IMR-90 (cell line): ENCODE data around the gene AGMO. TPM values are rescaled to one million over a fixed set of nuclear protein-coding genes. Genes with fewer than 3 reads are reported as not detected.

ENCODE experiments used
- ATAC-seq: fragments of 200-7000 bp; cut with Tn5 transposase; 2 replicates; pipeline ENCODE4 v1.9.1; 2020; ENCODE audit warnings: low read depth, mild to moderate bottlenecking, moderate library complexity
- BruUV-seq: library from RNA; stranded (reverse); fragments of 400-500 nt; replicated peaks from 2 replicates; lab custom pipeline; 2021; lab: Mats Ljungman, UMichigan
- CTCF ChIA-PET: fragments of 300-600 bp; formaldehyde crosslinking; extraction: SDS; loops from one replicate; lab custom pipeline; 2021; ENCODE audit warnings: antibody characterized with exemption; lab: Yijun Ruan, JAX
- POLR2A ChIA-PET: fragments of 300-600 bp; sonication (Branson Sonifier 250); formaldehyde crosslinking; loops from one replicate; lab custom pipeline; 2022; ENCODE audit warnings: antibody characterized with exemption; ENCODE audit not compliant: unreplicated experiment; lab: Charles Lee
- DNase-seq: peaks from one replicate; pipeline ENCODE4 v3.0.0; 2013
- H2AFZ ChIP-seq: replicated peaks from 2 replicates; pipeline ENCODE3; 2013; ENCODE audit warnings: low read length, mild to moderate bottlenecking; ENCODE audit not compliant: poor library complexity
- H2AK5ac ChIP-seq: 2 replicates; pipeline ENCODE4 v1.6.1; 2013; ENCODE audit warnings: low read depth, low read length, inconsistent platforms
- H2AK9ac ChIP-seq: replicated peaks from 2 replicates; pipeline ENCODE3; 2013; ENCODE audit warnings: mild to moderate bottlenecking, low read depth, low read length, moderate library complexity; ENCODE audit not compliant: poor library complexity
- H2BK120ac ChIP-seq: 2 replicates; pipeline ENCODE4 v1.6.1; 2013; ENCODE audit warnings: low read depth, low read length, inconsistent platforms
- H2BK15ac ChIP-seq: 3 replicates; pipeline ENCODE4 v1.6.1; 2013; ENCODE audit warnings: low read depth, low read length, inconsistent platforms
- H2BK20ac ChIP-seq: 2 replicates; pipeline ENCODE4 v1.6.1; 2013; ENCODE audit warnings: low read depth, mild to moderate bottlenecking, inconsistent platforms, low read length, moderate library complexity
- H2BK5ac ChIP-seq: 2 replicates; pipeline ENCODE4 v1.6.1; 2013; ENCODE audit warnings: mild to moderate bottlenecking, low read depth, low read length, inconsistent platforms; ENCODE audit not compliant: poor library complexity, severe bottlenecking
- H3K14ac ChIP-seq: replicated peaks from 2 replicates; pipeline ENCODE4 v1.6.1; 2013; ENCODE audit warnings: low read depth, low read length, inconsistent platforms
- H3K18ac ChIP-seq: 2 replicates; pipeline ENCODE4 v1.6.1; 2013; ENCODE audit warnings: low read depth, low read length, control low read depth
- H3K23ac ChIP-seq: 2 replicates; pipeline ENCODE4 v1.6.1; 2013; ENCODE audit warnings: low read depth, low read length, inconsistent platforms
- H3K27ac ChIP-seq: 2 replicates; pipeline ENCODE4 v1.5.1; 2013; ENCODE audit warnings: mild to moderate bottlenecking, control low read depth, low read length; ENCODE audit not compliant: insufficient read depth
- H3K27me3 ChIP-seq: 2 replicates; pipeline ENCODE4 v1.6.1; 2013; ENCODE audit warnings: low read length; ENCODE audit not compliant: control insufficient read depth, insufficient read depth
- H3K36me3 ChIP-seq: 2 replicates; pipeline ENCODE4 v1.6.1; 2013; ENCODE audit warnings: low read length, mixed read lengths; ENCODE audit not compliant: control insufficient read depth, insufficient read depth
- H3K4ac ChIP-seq: 2 replicates; pipeline ENCODE4 v1.6.1; 2013; ENCODE audit warnings: low read depth, low read length, inconsistent platforms
- H3K4me1 ChIP-seq: 2 replicates; pipeline ENCODE4 v1.6.1; 2013; ENCODE audit warnings: low read length, mixed read lengths; ENCODE audit not compliant: control insufficient read depth, insufficient read depth
- H3K4me2 ChIP-seq: 2 replicates; pipeline ENCODE4 v1.6.1; 2013; ENCODE audit warnings: low read depth, mild to moderate bottlenecking, control low read depth, low read length, moderate library complexity
- H3K4me3 ChIP-seq: 2 replicates; pipeline ENCODE4 v1.5.1; 2013; ENCODE audit warnings: low read depth, mild to moderate bottlenecking, control low read depth, low read length, moderate library complexity; ENCODE audit not compliant: insufficient read depth
- H3K56ac ChIP-seq: 2 replicates; pipeline ENCODE4 v1.6.1; 2013; ENCODE audit warnings: low read length, inconsistent platforms; ENCODE audit not compliant: insufficient read depth; ENCODE audit errors: extremely low read depth
- H3K79me1 ChIP-seq, 2 experiments: 2 replicates each; pipeline ENCODE4 v1.6.1; 2013; ENCODE audit warnings: low read length in 2 of 2, inconsistent platforms in 1 of 2, low read depth in 1 of 2
- H3K9ac ChIP-seq: 2 replicates; pipeline ENCODE4 v1.6.1; 2013; ENCODE audit warnings: low read depth, low read length, control low read depth
- H3K9me1 ChIP-seq: 2 replicates; pipeline ENCODE4 v1.6.1; 2013; ENCODE audit warnings: low read length, inconsistent platforms; ENCODE audit not compliant: insufficient read depth
- H3K9me3 ChIP-seq: 2 replicates; pipeline ENCODE4 v1.6.1; 2013; ENCODE audit warnings: low read length; ENCODE audit not compliant: control insufficient read depth, insufficient read depth
- H4K20me1 ChIP-seq: 2 replicates; pipeline ENCODE4 v1.6.1; 2013; ENCODE audit warnings: low read length, inconsistent platforms; ENCODE audit not compliant: insufficient read depth
- H4K5ac ChIP-seq: 2 replicates; pipeline ENCODE4 v1.6.1; 2013; ENCODE audit warnings: mild to moderate bottlenecking, low read depth, low read length, control low read depth
- H4K8ac ChIP-seq, 2 experiments: 2 replicates each; pipeline ENCODE4 v1.6.1; 2013; ENCODE audit warnings: low read depth in 2 of 2, low read length in 2 of 2, control low read depth in 1 of 2, inconsistent platforms in 1 of 2
- H4K91ac ChIP-seq: 2 replicates; pipeline ENCODE4 v1.6.1; 2013; ENCODE audit warnings: low read depth, low read length, inconsistent platforms; ENCODE audit not compliant: insufficient read depth
- BHLHE40 ChIP-seq: fragments of 150-350 bp; IDR thresholded peaks from 2 replicates; pipeline ENCODE4 v1.6.1; 2016; ENCODE audit warnings: mild to moderate bottlenecking, low read depth, low read length
- CEBPB ChIP-seq: IDR thresholded peaks from 2 replicates; pipeline ENCODE4 v1.6.1; 2012; ENCODE audit warnings: low read depth, low read length, improper control_type of control experiment
- CHD1 ChIP-seq: IDR thresholded peaks from 2 replicates; pipeline ENCODE4 v1.6.1; 2012; ENCODE audit warnings: low read depth, low read length, improper control_type of control experiment
- MAFK ChIP-seq: IDR thresholded peaks from 2 replicates; pipeline ENCODE4 v1.6.1; 2012; ENCODE audit warnings: low read depth, low read length, improper control_type of control experiment
- MAZ ChIP-seq: IDR thresholded peaks from 2 replicates; pipeline ENCODE4 v1.6.1; 2012; ENCODE audit warnings: low read depth, mild to moderate bottlenecking, low read length, improper control_type of control experiment, moderate library complexity, borderline replicate concordance
- MXI1 ChIP-seq: IDR thresholded peaks from 2 replicates; pipeline ENCODE4 v1.6.1; 2012; ENCODE audit warnings: low read depth, mild to moderate bottlenecking, low read length, moderate library complexity, borderline replicate concordance
- NFE2L2 ChIP-seq: fragments of 150-350 bp; IDR thresholded peaks from 2 replicates; pipeline ENCODE4 v1.6.1; 2016; ENCODE audit warnings: low read depth, mild to moderate bottlenecking, low read length
- RAD21 ChIP-seq: IDR thresholded peaks from 2 replicates; pipeline ENCODE4 v1.6.1; 2012; ENCODE audit warnings: low read length, improper control_type of control experiment
- RCOR1 ChIP-seq: IDR thresholded peaks from 2 replicates; pipeline ENCODE4 v1.6.1; 2012; ENCODE audit warnings: mild to moderate bottlenecking, low read length, improper control_type of control experiment; ENCODE audit not compliant: insufficient replicate concordance
- RFX5 ChIP-seq: IDR thresholded peaks from 2 replicates; pipeline ENCODE4 v1.8.0; 2012; ENCODE audit warnings: low read depth, mild to moderate bottlenecking, low read length, moderate library complexity
- WGBS, 2 experiments: methylation state at CpG; one replicate each; pipeline versions ENCODE4 v1.1.5 to v1.1.7; 2013; ENCODE audit warnings: missing lambda C conversion rate in 2 of 2; ENCODE audit not compliant: insufficient read length in 1 of 2; ENCODE audit errors: extremely low coverage in 2 of 2; 5-methylcytosine and 5-hydroxymethylcytosine counted together
- dilution Hi-C: fragments of 300-500 bp; cut with HindIII; formaldehyde crosslinking; loops from one replicate; pipeline ENCODE4 v1.14.3; 2018; ENCODE audit warnings: low sequenced_read_pairs; ENCODE audit not compliant: unreplicated experiment
- in situ Hi-C: fragments of 300-500 bp; cut with MboI; formaldehyde crosslinking; loops from 3 replicates; pipeline ENCODE4 v1.14.3; 2019; ENCODE audit warnings: low sequenced_read_pairs, inconsistent platforms, mixed read lengths
- intact Hi-C: fragments of 100-400 bp; cut with micrococcal nuclease; formaldehyde crosslinking; loops from 2 replicates; pipeline ENCODE4 v1.10.0; 2022
- polyA plus RNA-seq, 3 experiments: library from polyadenylated mRNA; depleted of rRNA; stranded (reverse); fragments of >200 nt; gene quantifications; 2 replicates each; pipeline ENCODE4 v1.2.3, GENCODE V29; 2012; ENCODE audit warnings: low replicate concordance in 1 of 3
- total RNA-seq: library from RNA; depleted of rRNA; stranded (reverse); fragments of >200 nt; gene quantifications from 2 replicates; pipeline ENCODE4 v1.2.3, GENCODE V29; 2012
- TF ChIP-seq, protein P1 (sequence below): fragments of 150-350 bp; IDR thresholded peaks from 2 replicates; pipeline ENCODE4 v1.6.1; 2016; ENCODE audit warnings: low read depth, mild to moderate bottlenecking, low read length, moderate library complexity, borderline replicate concordance
- TF ChIP-seq, protein P2 (sequence below): fragments of 150-350 bp; IDR thresholded peaks from 2 replicates; pipeline ENCODE4 v1.6.1; 2017; ENCODE audit warnings: mild to moderate bottlenecking, antibody characterized with exemption, low read length, low read depth

Gene AGMO
- total and polyA plus RNA-seq, 2 of the 4 experiments (the other 2 are of a cell fraction) = not detected

DNA sequence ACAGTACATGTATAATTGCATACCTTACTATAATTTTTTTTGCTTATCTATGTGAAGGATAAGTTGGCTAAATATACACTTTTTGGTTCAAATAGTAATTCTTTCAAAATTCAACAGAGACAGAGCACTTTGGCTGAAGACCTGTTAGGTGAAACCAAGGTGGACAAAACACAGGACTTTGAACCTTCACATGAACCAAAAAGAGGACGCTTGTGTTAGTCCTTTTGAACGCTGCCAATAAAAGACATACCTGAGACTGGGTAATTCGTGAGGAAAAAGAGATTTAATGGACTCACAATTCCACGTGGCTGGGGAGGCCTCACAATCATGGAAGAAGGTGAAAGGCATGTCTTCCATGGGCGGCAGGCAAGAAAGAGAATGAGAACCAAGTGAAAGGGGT, 4.7 kb upstream of the AGMO start:
- CTCF ChIA-PET = no interaction called here
- Histone ChIP-seq H3K27ac (no peak overlapping the region), H2AK9ac (no peak overlapping the region), H3K56ac (no peak overlapping the region), H2AFZ (no peak overlapping the region), H3K4me1 (no peaks in the 10 kb centered on the region), H4K91ac (no peak overlapping the region), H3K4me2 (no peak overlapping the region), H2BK5ac (no peak overlapping the region), H3K4me3 (no peak overlapping the region), H3K9ac (no peak overlapping the region), H3K14ac (no peak overlapping the region), H3K23ac (no peak overlapping the region), H4K20me1 (no peaks in the 10 kb centered on the region), H3K79me1 (no peaks in the 10 kb centered on the region), H3K27me3 (no peaks in the 10 kb centered on the region), H2BK15ac (no peak overlapping the region), H4K8ac (no peak overlapping the region), H2BK120ac (no peak overlapping the region), H4K5ac (no peak overlapping the region), H2AK5ac (no peak overlapping the region), H3K36me3 (no peaks in the 10 kb centered on the region), H3K9me1 (no peaks in the 10 kb centered on the region), H3K4ac (no peak overlapping the region), H2BK20ac (no peak overlapping the region), H3K18ac (no peak overlapping the region), H3K9me3 (no peaks in the 10 kb centered on the region)
- ATAC-seq (no peak), DNase-seq (no peak)
- dilution Hi-C loops = no loop called here
- TF ChIP-seq NFE2L2 (no peak), RFX5 (no peak), BHLHE40 (no peak), RAD21 (no peak), MAFK (no peak), CHD1 (no peak), RCOR1 (no peak), MXI1 (no peak), CEBPB (no peak), MAZ (no peak)
- TF ChIP-seq, protein P1, sequence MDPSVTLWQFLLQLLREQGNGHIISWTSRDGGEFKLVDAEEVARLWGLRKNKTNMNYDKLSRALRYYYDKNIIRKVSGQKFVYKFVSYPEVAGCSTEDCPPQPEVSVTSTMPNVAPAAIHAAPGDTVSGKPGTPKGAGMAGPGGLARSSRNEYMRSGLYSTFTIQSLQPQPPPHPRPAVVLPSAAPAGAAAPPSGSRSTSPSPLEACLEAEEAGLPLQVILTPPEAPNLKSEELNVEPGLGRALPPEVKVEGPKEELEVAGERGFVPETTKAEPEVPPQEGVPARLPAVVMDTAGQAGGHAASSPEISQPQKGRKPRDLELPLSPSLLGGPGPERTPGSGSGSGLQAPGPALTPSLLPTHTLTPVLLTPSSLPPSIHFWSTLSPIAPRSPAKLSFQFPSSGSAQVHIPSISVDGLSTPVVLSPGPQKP = no peak
- TF ChIP-seq, protein P2, sequence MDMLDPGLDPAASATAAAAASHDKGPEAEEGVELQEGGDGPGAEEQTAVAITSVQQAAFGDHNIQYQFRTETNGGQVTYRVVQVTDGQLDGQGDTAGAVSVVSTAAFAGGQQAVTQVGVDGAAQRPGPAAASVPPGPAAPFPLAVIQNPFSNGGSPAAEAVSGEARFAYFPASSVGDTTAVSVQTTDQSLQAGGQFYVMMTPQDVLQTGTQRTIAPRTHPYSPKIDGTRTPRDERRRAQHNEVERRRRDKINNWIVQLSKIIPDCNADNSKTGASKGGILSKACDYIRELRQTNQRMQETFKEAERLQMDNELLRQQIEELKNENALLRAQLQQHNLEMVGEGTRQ = no peak
- WGBS, 2 experiments = 72% methylated on average over 3 of the region's 5 CpGs; no CpG with 5 or more reads in 1 of the 2 experiments
- no TSS peak for BruUV-seq
- intact Hi-C loops = no loop called here
- POLR2A ChIA-PET = no interaction called here
- in situ Hi-C loops = no loop called here
